Naive thymus-derived CD4-positive, alpha-beta T cell (primary cell): ENCODE data around the gene FREM2. TPM values are rescaled to one million over a fixed set of nuclear protein-coding genes. Genes with fewer than 3 reads are reported as not detected.

Source experiments
- ATAC-seq: fragments of 150-1000 bp; cut with Tn5 transposase; 2 replicates; pipeline ENCODE4 v1.10.0; 2021; ENCODE audit warnings: mild to moderate bottlenecking, moderate library complexity
- CTCF ChIA-PET: fragments of 350-600 bp; sonication (Branson Sonifier 250); formaldehyde crosslinking; loops from one replicate; lab custom pipeline; 2021; ENCODE audit warnings: antibody characterized with exemption; lab: Charles Lee
- POLR2A ChIA-PET: fragments of 350-600 bp; sonication (Branson Sonifier 250); formaldehyde crosslinking; loops from one replicate; lab custom pipeline; 2021; ENCODE audit warnings: antibody characterized with exemption, inconsistent platforms; lab: Charles Lee
- DNase-seq, 9 donors: peaks; one replicate each; pipeline versions ENCODE4 v3.0.0 to v3.0.0-alpha.2; 2020 to 2022; ENCODE audit warnings: mixed read lengths in 1 of 9
- H3K27ac ChIP-seq: one replicate; pipeline ENCODE4 v1.7.0; 2013; ENCODE audit warnings: mild to moderate bottlenecking, low read depth, low read length, moderate library complexity
- H3K27me3 ChIP-seq, 2 donors: one replicate each; pipeline ENCODE4 v1.7.0; 2013; ENCODE audit warnings: low read length in 2 of 2, mild to moderate bottlenecking in 2 of 2, moderate library complexity in 2 of 2; ENCODE audit not compliant: control insufficient read depth in 2 of 2, insufficient read depth in 2 of 2
- H3K36me3 ChIP-seq, 3 experiments: 1 replicate in 2 of 3; 2 replicates in 1 of 3; pipeline ENCODE4 v1.7.0; 2013; ENCODE audit warnings: low read length in 3 of 3, mild to moderate bottlenecking in 3 of 3, moderate library complexity in 1 of 3; ENCODE audit not compliant: insufficient read depth in 3 of 3, control insufficient read depth in 2 of 3
- H3K4me1 ChIP-seq, 2 donors: one replicate each; pipeline ENCODE4 v1.7.0; 2013; ENCODE audit warnings: low read length in 2 of 2, mild to moderate bottlenecking in 2 of 2, moderate library complexity in 1 of 2; ENCODE audit not compliant: control insufficient read depth in 2 of 2, insufficient read depth in 2 of 2
- H3K4me3 ChIP-seq: 2 replicates; pipeline ENCODE4 v1.7.0; 2013; ENCODE audit warnings: mild to moderate bottlenecking, low read length
- H3K9me3 ChIP-seq, 3 experiments: 1 replicate in 2 of 3; 2 replicates in 1 of 3; pipeline ENCODE4 v1.7.0; 2013; ENCODE audit warnings: low read length in 3 of 3; ENCODE audit not compliant: control insufficient read depth in 2 of 3
- H3K27ac Mint-ChIP-seq, 9 donors: one replicate each; pipeline ENCODE4 v1.8.0; 2020 to 2022; ENCODE audit warnings: mixed read lengths in 9 of 9, mild to moderate bottlenecking in 8 of 9, moderate library complexity in 5 of 9, inconsistent platforms in 2 of 9
- H3K27me3 Mint-ChIP-seq, 5 donors: one replicate each; pipeline ENCODE4 v1.8.0; 2021 to 2022; ENCODE audit warnings: mixed read lengths in 5 of 5, mild to moderate bottlenecking in 1 of 5
- H3K36me3 Mint-ChIP-seq, 5 donors: one replicate each; pipeline ENCODE4 v1.8.0; 2020 to 2022; ENCODE audit warnings: mixed read lengths in 5 of 5, mild to moderate bottlenecking in 3 of 5, inconsistent platforms in 1 of 5
- H3K4me1 Mint-ChIP-seq, 7 donors: one replicate each; pipeline ENCODE4 v1.8.0; 2020 to 2022; ENCODE audit warnings: mixed read lengths in 7 of 7, mild to moderate bottlenecking in 3 of 7, inconsistent platforms in 1 of 7
- H3K4me3 Mint-ChIP-seq, 10 donors: one replicate each; pipeline ENCODE4 v1.8.0; 2020 to 2022; ENCODE audit warnings: mild to moderate bottlenecking in 10 of 10, mixed read lengths in 10 of 10, moderate library complexity in 6 of 10, inconsistent platforms in 2 of 10
- H3K9me3 Mint-ChIP-seq, 11 donors: one replicate each; pipeline ENCODE4 v1.8.0; 2020 to 2022; ENCODE audit warnings: mixed read lengths in 11 of 11, mild to moderate bottlenecking in 4 of 11, inconsistent platforms in 1 of 11, moderate library complexity in 1 of 11
- intact Hi-C, 2 donors: fragments of 100-400 bp; cut with micrococcal nuclease; formaldehyde crosslinking; loops; one replicate each; pipeline ENCODE4 v1.15.1; 2023
- polyA plus RNA-seq, 2 donors: library from polyadenylated mRNA; unstranded; fragments of 300-500 nt; fragmentation: Illumina TruSeq; gene quantifications; one replicate each; pipeline ENCODE4 v1.2.3, GENCODE V29; 2021
- total RNA-seq, 6 experiments: library from RNA in 5 of 6; stranded (reverse) in 5 of 6; gene quantifications; 1 replicate in 5 of 6; 2 replicates in 1 of 6; pipeline ENCODE4 v1.2.3 and lab custom pipeline; 2021 to 2026

Gene FREM2
- total and polyA plus RNA-seq, 7 experiments from 2014 or later: 0.12 TPM; not detected in 6

GRCh38 chr13:38657191-38657590 is 29.7 kb upstream of the FREM2 start:
- CTCF ChIA-PET: no interaction called here
- Mint-ChIP-seq H3K4me3 (no peak overlapping the region), H3K27ac (no peak overlapping the region), H3K4me1 (no peaks in the 10 kb centered on the region), H3K36me3 (no peaks in the 10 kb centered on the region), H3K9me3 (peaks cover 0 to 1% (median 0%) of the 10 kb centered on the region in 11 donors), H3K27me3 (peaks cover 0 to 8% (median 0%) of the 10 kb centered on the region in 5 donors)
- intact Hi-C loops: no loop called here
- Histone ChIP-seq H3K27ac (no peak overlapping the region), H3K4me3 (no peak overlapping the region), H3K27me3 (no peaks in the 10 kb centered on the region), H3K9me3 (no peaks in the 10 kb centered on the region), H3K4me1 (no peaks in the 10 kb centered on the region), H3K36me3 (no peaks in the 10 kb centered on the region)
- POLR2A ChIA-PET: no interaction called here
- ATAC-seq (no peak), DNase-seq (no peak)

- Histone ChIP-seq H3K9me3 (no peaks in the 10 kb centered on the region), H3K27me3 (no peaks in the 10 kb centered on the region), H3K27ac (no peak overlapping the region), H3K4me3 (no peak overlapping the region), H3K4me1 (no peaks in the 10 kb centered on the region), H3K36me3 (no peaks in the 10 kb centered on the region)
- H3K4me3 Mint-ChIP-seq: no peak overlapping the region
- intact Hi-C loops: no loop called here
- no peaks in the 10 kb centered on the region for H3K4me1 Mint-ChIP-seq
- POLR2A ChIA-PET: no interaction called here
- H3K27ac Mint-ChIP-seq: no peak overlapping the region
- DNase-seq: no peak
- H3K36me3 Mint-ChIP-seq: no peaks in the 10 kb centered on the region
- H3K27me3 Mint-ChIP-seq: peaks cover 0 to 10% (median 4%) of the 10 kb centered on the region in 5 donors
- peaks cover 0 to 2% (median 0%) of the 10 kb centered on the region in 11 donors for H3K9me3 Mint-ChIP-seq
- no peak for ATAC-seq
- CTCF ChIA-PET: no interaction called here
These were observed 28.0 kb upstream of the FREM2 start for GRCh38 chr13:38658906-38659305.

GRCh38 chr13:38661010-38661675 is 25.7 kb upstream of the FREM2 start:
- Histone ChIP-seq H3K27me3 (no peaks in the 10 kb centered on the region), H3K4me3 (no peak overlapping the region), H3K9me3 (no peaks in the 10 kb centered on the region), H3K36me3 (no peaks in the 10 kb centered on the region), H3K4me1 (no peaks in the 10 kb centered on the region), H3K27ac (no peak overlapping the region)
- H3K4me3 Mint-ChIP-seq: no peak overlapping the region
- H3K27me3 Mint-ChIP-seq: peaks cover 0 to 16% (median 7%) of the 10 kb centered on the region in 5 donors
- no peak for DNase-seq
- no peaks in the 10 kb centered on the region for H3K36me3 Mint-ChIP-seq
- H3K27ac Mint-ChIP-seq: no peak overlapping the region
- CTCF ChIA-PET: no interaction called here
- no peak for ATAC-seq
- H3K4me1 Mint-ChIP-seq: no peaks in the 10 kb centered on the region
- intact Hi-C loops: no loop called here
- POLR2A ChIA-PET: no interaction called here
- H3K9me3 Mint-ChIP-seq: peaks cover 0 to 2% (median 0%) of the 10 kb centered on the region in 11 donors

- ATAC-seq: no peak
- POLR2A ChIA-PET: no interaction called here
These were observed 24.5 kb upstream of the FREM2 start for GRCh38 chr13:38662362-38662761.

GRCh38 chr13:38664906-38665305 is 22.0 kb upstream of the FREM2 start:
- POLR2A ChIA-PET: no interaction called here
- Mint-ChIP-seq H3K4me3 (no peak overlapping the region), H3K9me3 (peaks cover 0 to 7% (median 0%) of the 10 kb centered on the region in 11 donors), H3K36me3 (no peaks in the 10 kb centered on the region), H3K27me3 (peaks cover 0 to 17% (median 4%) of the 10 kb centered on the region in 5 donors), H3K27ac (no peak overlapping the region), H3K4me1 (no peaks in the 10 kb centered on the region)
- CTCF ChIA-PET: no interaction called here
- Histone ChIP-seq H3K4me1 (no peaks in the 10 kb centered on the region), H3K9me3 (no peaks in the 10 kb centered on the region), H3K4me3 (no peak overlapping the region), H3K27me3 (no peaks in the 10 kb centered on the region), H3K27ac (no peak overlapping the region), H3K36me3 (no peaks in the 10 kb centered on the region)
- intact Hi-C loops: no loop called here
- DNase-seq: no peak
- no peak for ATAC-seq

More at GRCh38 chr13:38662362-38662761, 24.5 kb upstream of the FREM2 start:
- H3K4me1 ChIP-seq: no peaks in the 10 kb centered on the region
- Mint-ChIP-seq H3K4me3 (no peak overlapping the region), H3K9me3 (peaks cover 0 to 6% (median 0%) of the 10 kb centered on the region in 11 donors), H3K4me1 (no peaks in the 10 kb centered on the region), H3K27me3 (peaks cover 0 to 23% (median 5%) of the 10 kb centered on the region in 5 donors), H3K36me3 (no peaks in the 10 kb centered on the region), H3K27ac (no peak overlapping the region)
- intact Hi-C loops: no loop called here
- H3K36me3 ChIP-seq: no peaks in the 10 kb centered on the region
- no peaks in the 10 kb centered on the region for H3K27me3 ChIP-seq
- no peak for DNase-seq
- no peaks in the 10 kb centered on the region for H3K9me3 ChIP-seq
- H3K4me3 ChIP-seq: no peak overlapping the region
- CTCF ChIA-PET: no interaction called here
- no peak overlapping the region for H3K27ac ChIP-seq

GRCh38 chr13:38667526-38668109 is 19.3 kb upstream of the FREM2 start:
- H3K9me3 Mint-ChIP-seq: peaks cover 0 to 7% (median 0%) of the 10 kb centered on the region in 11 donors
- Histone ChIP-seq H3K4me1 (no peaks in the 10 kb centered on the region), H3K4me3 (no peak overlapping the region), H3K27me3 (no peaks in the 10 kb centered on the region), H3K27ac (no peak overlapping the region), H3K9me3 (no peaks in the 10 kb centered on the region), H3K36me3 (no peaks in the 10 kb centered on the region)
- H3K36me3 Mint-ChIP-seq: no peaks in the 10 kb centered on the region
- H3K4me1 Mint-ChIP-seq: no peaks in the 10 kb centered on the region
- ChIA-PET POLR2A (no interaction called here), CTCF (no interaction called here)
- DNase-seq (no peak), ATAC-seq (no peak)
- no peak overlapping the region for H3K27ac Mint-ChIP-seq
- no peak overlapping the region for H3K4me3 Mint-ChIP-seq
- intact Hi-C loops: no loop called here
- peaks cover 0 to 17% (median 7%) of the 10 kb centered on the region in 5 donors for H3K27me3 Mint-ChIP-seq
